ENCODE results near the gene BRMS1.

Gene BRMS1

DNA sequence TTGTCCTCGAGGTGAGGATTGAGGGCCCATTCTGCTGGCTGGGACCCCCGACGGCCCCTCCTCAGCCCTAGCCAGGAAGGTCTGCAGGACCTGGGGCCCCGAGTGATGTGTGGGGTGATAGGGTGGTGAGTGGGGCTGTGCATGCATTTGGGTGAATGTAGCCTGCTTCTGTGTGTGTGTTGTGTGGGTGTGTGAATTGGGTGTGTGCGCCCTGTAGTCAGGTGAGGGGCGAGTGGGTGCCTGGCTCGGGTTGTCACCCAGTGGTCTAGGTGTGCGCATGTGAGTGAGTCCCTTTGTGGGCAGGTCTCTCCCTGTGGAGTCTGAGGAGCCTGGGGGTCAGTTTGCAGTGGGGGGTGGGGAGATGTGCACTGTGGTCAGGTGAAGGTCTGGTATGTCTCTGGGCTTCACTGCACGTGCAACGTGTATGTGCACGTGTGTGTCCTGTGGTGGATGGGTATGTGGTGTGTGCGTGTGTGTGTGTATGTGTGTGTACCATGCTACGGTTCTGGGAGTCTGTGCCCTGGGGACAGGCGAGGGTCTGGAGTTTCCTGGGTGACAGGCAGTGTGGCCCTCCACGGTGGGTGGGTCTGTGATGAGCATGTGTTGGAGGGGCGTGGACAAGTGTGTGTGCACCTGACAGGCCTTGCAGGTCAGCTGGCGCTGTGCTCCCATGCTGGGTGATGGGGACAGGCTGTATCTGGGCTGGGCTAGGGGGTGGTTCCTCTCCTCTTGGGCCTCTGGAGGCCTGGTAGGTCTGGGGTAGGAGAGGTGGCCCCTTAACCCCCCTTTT is 52.2 kb downstream of the BRMS1 start:
- TF ChIP-seq YY1 (IDR thresholded peaks at IDR 0.05; ENCODE audit: low read depth) (no peak), FOXM1 (IDR thresholded peaks at IDR 0.05; ENCODE audit: borderline replicate concordance, low read depth) (no peak), EGR1 (IDR thresholded peaks at IDR 0.05) (no peak), USF1 (IDR thresholded peaks at IDR 0.05) (no peak), TCF12 (IDR thresholded peaks at IDR 0.05; ENCODE audit: low read depth) (no peak), TEAD4 (IDR thresholded peaks at IDR 0.05) (no peak), NFIC (IDR thresholded peaks at IDR 0.05) (no peak), ZBTB7A (IDR thresholded peaks at IDR 0.05; ENCODE audit: low read depth) (no peak), TAF1 (IDR thresholded peaks at IDR 0.05; ENCODE audit: low read depth) (no peak), CEBPB (IDR thresholded peaks at IDR 0.05) (no peak), RAD21 (IDR thresholded peaks at IDR 0.05; ENCODE audit: low read depth) (no peak), EP300 (IDR thresholded peaks at IDR 0.05; ENCODE audit: borderline replicate concordance) (no peak)
- TF ChIP-seq, protein P1, sequence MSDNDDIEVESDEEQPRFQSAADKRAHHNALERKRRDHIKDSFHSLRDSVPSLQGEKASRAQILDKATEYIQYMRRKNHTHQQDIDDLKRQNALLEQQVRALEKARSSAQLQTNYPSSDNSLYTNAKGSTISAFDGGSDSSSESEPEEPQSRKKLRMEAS (IDR thresholded peaks at IDR 0.05) = no peak
- TF ChIP-seq, protein P2, sequence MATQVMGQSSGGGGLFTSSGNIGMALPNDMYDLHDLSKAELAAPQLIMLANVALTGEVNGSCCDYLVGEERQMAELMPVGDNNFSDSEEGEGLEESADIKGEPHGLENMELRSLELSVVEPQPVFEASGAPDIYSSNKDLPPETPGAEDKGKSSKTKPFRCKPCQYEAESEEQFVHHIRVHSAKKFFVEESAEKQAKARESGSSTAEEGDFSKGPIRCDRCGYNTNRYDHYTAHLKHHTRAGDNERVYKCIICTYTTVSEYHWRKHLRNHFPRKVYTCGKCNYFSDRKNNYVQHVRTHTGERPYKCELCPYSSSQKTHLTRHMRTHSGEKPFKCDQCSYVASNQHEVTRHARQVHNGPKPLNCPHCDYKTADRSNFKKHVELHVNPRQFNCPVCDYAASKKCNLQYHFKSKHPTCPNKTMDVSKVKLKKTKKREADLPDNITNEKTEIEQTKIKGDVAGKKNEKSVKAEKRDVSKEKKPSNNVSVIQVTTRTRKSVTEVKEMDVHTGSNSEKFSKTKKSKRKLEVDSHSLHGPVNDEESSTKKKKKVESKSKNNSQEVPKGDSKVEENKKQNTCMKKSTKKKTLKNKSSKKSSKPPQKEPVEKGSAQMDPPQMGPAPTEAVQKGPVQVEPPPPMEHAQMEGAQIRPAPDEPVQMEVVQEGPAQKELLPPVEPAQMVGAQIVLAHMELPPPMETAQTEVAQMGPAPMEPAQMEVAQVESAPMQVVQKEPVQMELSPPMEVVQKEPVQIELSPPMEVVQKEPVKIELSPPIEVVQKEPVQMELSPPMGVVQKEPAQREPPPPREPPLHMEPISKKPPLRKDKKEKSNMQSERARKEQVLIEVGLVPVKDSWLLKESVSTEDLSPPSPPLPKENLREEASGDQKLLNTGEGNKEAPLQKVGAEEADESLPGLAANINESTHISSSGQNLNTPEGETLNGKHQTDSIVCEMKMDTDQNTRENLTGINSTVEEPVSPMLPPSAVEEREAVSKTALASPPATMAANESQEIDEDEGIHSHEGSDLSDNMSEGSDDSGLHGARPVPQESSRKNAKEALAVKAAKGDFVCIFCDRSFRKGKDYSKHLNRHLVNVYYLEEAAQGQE (IDR thresholded peaks at IDR 0.05; ENCODE audit: low read depth) = no peak

DNA sequence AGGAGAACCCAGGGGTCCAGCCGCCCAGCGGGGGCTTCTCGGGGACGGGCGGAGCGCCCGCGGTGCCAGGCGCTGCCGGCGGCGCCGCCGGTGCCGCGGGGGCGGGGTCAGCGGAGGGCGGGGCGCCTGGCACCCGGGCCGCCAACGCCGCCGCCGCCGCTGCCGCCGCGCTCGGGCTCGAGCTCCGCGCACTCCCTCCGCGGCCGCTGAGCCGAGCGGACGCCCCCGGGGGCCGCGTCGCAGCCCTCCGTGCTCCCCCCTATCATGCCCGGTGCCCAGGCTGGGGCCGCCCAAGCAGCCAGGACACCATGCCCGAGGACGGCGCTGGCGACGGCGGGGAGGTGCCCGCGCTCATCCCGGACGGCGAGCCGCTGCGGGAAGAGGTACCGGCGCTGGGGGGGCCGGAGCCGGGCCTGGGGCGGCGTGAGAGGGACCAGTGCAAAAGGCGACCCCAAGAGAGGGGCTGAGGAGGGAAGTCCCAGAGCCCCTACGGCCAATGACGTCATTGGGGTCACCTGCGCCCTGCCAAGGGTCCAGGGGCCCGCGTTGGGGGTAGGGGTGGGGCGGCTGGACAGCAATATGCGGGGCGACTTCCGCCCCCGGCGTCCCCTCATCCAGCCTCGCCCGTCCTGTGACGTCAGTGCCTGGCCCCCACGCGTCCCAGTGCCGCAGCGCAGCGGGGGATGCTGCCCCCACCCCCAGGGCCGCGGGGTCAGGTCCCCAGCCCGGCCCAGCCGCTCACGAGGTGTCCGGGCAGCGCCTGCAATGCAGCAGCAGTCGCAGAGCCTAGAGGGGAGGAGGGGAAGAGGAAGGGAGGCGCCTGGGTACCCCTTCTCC is 53.0 kb downstream of the BRMS1 start, which contains the start of gene TMEM151A:
Gene TMEM151A, plus strand, starts transcription at position 189 of the 837 bp plus-strand sequence. Its CDS starts 120 bp downstream, at position 309.
- TF ChIP-seq, protein P2 (IDR thresholded peaks at IDR 0.05; ENCODE audit: low read depth) = 0 out of 2 replicates have a peak, but pooled peaks have one; percentile 23
- TF ChIP-seq ZBTB7A (IDR thresholded peaks at IDR 0.05; ENCODE audit: low read depth) = peak; percentile 50; the same call in 1 of the 2 replicates
- no peak for TF ChIP-seq YY1 (IDR thresholded peaks at IDR 0.05; ENCODE audit: low read depth)

DNA sequence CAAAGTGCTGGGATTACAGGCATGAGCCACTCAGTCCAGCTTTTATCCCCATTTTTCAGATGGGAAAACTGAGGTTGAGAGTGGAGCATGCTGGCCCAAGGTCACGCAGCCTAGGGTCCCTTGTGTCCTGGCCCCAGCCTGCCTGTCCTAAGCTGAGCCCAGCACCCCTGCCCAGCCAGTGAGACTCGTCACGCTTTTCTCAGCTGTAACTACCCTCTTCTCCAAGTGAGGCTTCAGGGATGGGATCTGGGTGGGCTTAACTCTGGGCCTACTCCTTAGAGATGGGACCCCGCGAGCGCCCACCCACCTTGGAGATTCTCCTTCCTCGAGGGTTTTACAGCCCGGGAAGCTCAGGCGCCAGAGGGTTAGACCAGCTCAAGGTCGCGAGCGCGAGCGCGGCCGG is 53.6 kb downstream of the BRMS1 start:
- TF ChIP-seq TEAD4 (IDR thresholded peaks at IDR 0.05) (no peak), ZBTB7A (IDR thresholded peaks at IDR 0.05; ENCODE audit: low read depth) (0 out of 2 replicates have a peak, but pooled peaks have one; percentile 20)

DNA sequence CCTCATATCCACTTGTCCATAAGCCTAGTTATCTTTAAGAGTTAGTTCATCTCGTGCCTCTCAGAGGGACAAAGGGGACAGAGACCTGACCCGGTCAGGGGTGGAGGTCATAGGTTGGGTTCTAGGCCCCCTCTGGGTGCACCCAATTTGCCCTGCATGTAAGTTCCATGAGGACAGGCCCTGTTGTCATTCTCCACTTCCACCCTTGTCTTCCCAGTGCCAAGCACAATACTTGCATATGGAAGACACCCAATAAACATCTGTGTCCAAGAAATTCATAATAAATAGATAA is 54.6 kb downstream of the BRMS1 start:
- no peak for TF ChIP-seq EP300 (IDR thresholded peaks at IDR 0.05; ENCODE audit: borderline replicate concordance)
- no peak for TF ChIP-seq CEBPB (IDR thresholded peaks at IDR 0.05)
- no peak for TF ChIP-seq FOXM1 (IDR thresholded peaks at IDR 0.05; ENCODE audit: borderline replicate concordance, low read depth)
- TF ChIP-seq, protein P1 (IDR thresholded peaks at IDR 0.05) = no peak
- TF ChIP-seq TCF12 (IDR thresholded peaks at IDR 0.05; ENCODE audit: low read depth) = no peak
- no peak for TF ChIP-seq CREB1 (IDR thresholded peaks at IDR 0.05; ENCODE audit: low read depth)
- TF ChIP-seq ZBTB7A (IDR thresholded peaks at IDR 0.05; ENCODE audit: low read depth) = no peak
- TF ChIP-seq NFIC (IDR thresholded peaks at IDR 0.05) = no peak
- no peak for TF ChIP-seq YY1 (IDR thresholded peaks at IDR 0.05; ENCODE audit: low read depth)
- TF ChIP-seq RAD21 (IDR thresholded peaks at IDR 0.05; ENCODE audit: low read depth) = no peak
- no peak for TF ChIP-seq EGR1 (IDR thresholded peaks at IDR 0.05)
- TF ChIP-seq TEAD4 (IDR thresholded peaks at IDR 0.05) = no peak
- TF ChIP-seq, protein P2 (IDR thresholded peaks at IDR 0.05; ENCODE audit: low read depth) = no peak
- TF ChIP-seq TAF1 (IDR thresholded peaks at IDR 0.05; ENCODE audit: low read depth) = no peak
- no peak for TF ChIP-seq USF1 (IDR thresholded peaks at IDR 0.05)

Measured in Ishikawa (cell line).